Spleen (tissue), 7 donors: Measurements from ENCODE around the gene SDCBP2.

Experiments used
- CTCF ChIP-seq, 11 experiments: fragments of 200-600 bp in 7 of 11; fragments of 450-650 bp in 4 of 11; sonication (generic) in 4 of 11; IDR thresholded peaks in 8 of 11; conservative IDR thresholded peaks in 3 of 11; 1 replicate in 7 of 11; 2 replicates in 4 of 11; pipeline versions ENCODE4 v1.4.0 to v1.8.0; 2016 to 2021; ENCODE audit warnings: antibody characterized with exemption in 11 of 11, inconsistent platforms in 4 of 11, mild to moderate bottlenecking in 1 of 11
- POLR2A ChIP-seq, 3 donors: fragments of 450-650 bp; IDR thresholded peaks; one replicate each; pipeline ENCODE4 v1.5.1; 2017; ENCODE audit warnings: antibody characterized with exemption in 3 of 3, mild to moderate bottlenecking in 1 of 3
- POLR2AphosphoS5 ChIP-seq, 3 donors: sonication (generic); formaldehyde crosslinking; IDR thresholded peaks; one replicate each; pipeline ENCODE4 v1.5.1; 2017; ENCODE audit warnings: antibody characterized with exemption in 3 of 3
- donor health status: DM: no; HTN: no; CAD: no; lungs with moderate emphysema.
- donor health status: DM: no; HTN: no; CAD: no.
- donor health status: DM: no; HTN: no; CAD: no.

- TF ChIP-seq CTCF (IDR thresholded peaks at IDR 0.05 in 8 of 11, conservative IDR thresholded peaks at IDR 0.05 in 3 of 11) (no peak), POLR2A (IDR thresholded peaks at IDR 0.05) (no peak), POLR2AphosphoS5 (IDR thresholded peaks at IDR 0.05) (no peak)
Measured at GRCh38 chr20:1307171-1307570, 21.8 kb downstream of the SDCBP2 start.
